ENCODE measurements around the gene USP12.

DNA sequence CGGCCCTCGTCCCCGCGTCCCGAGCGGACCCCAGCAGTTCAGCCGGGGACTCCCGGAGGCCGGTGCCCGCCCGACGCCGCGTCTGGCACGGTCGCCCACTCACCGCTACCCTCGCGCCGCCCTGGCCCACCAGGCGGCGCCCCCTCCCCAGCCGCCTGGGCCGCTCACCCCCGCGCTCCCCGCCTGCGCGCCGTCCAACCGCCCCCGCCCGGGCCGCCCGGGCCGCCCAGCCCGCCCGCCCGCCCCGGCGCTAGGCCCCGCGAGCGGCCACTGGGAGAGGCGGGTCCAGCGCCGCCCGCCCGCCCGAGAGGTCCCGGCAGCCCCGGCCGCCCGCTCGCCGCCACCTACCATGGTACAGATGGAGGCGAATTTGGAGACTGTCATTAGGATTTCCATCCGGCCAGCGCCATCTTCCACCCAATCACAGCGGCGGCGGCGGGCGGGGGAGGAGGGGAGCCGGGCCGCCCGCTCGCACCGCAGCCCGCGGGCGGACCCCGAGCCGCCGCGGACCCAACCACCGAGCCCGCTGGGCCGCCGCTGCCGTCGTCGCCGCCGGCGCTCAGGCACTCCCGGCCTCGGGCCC, at the start of gene USP12:
- TF ChIP-seq GATA2 (IDR thresholded peaks at IDR 0.05; ENCODE audit: low read depth, low read length) = no peak
- no peak for TF ChIP-seq GATA3 (IDR thresholded peaks at IDR 0.05; ENCODE audit: low read depth, low read length)
